Ovary (tissue), 9 donors: ENCODE measurements around the gene SVBP. TPM values are rescaled to one million over a fixed set of nuclear protein-coding genes. Genes with fewer than 3 reads are reported as not detected.

Experiments used
- DNase-seq, 5 donors: peaks; one replicate each; pipeline ENCODE4 v3.0.0-alpha.2; 2019 to 2020
- H3K27ac ChIP-seq, 2 donors: fragments of 200-600 bp; one replicate each; pipeline versions ENCODE4 v1.5.1 to v1.8.0; 2019 to 2022
- H3K27me3 ChIP-seq: fragments of 200-600 bp; one replicate; pipeline ENCODE4 v1.8.0; 2022
- H3K36me3 ChIP-seq: fragments of 200-600 bp; sonication (generic); one replicate; pipeline ENCODE4 v1.5.1; 2019
- H3K4me1 ChIP-seq: one replicate; pipeline ENCODE4 v1.8.1; 2013; ENCODE audit warnings: mild to moderate bottlenecking, moderate library complexity; ENCODE audit not compliant: insufficient read depth
- H3K4me3 ChIP-seq: fragments of 200-600 bp; sonication (generic); one replicate; pipeline ENCODE4 v1.5.1; 2017
- H3K9me3 ChIP-seq, 2 donors: fragments of 200-600 bp in 1 of 2; sonication (generic) in 1 of 2; one replicate each; pipeline versions ENCODE4 v1.5.1 to v1.8.1; 2013 to 2019; ENCODE audit warnings: mild to moderate bottlenecking in 1 of 2, moderate library complexity in 1 of 2
- EP300 ChIP-seq: sonication (generic); formaldehyde crosslinking; IDR thresholded peaks from one replicate; pipeline ENCODE4 v1.6.1; 2017; ENCODE audit warnings: antibody characterized with exemption
- POLR2A ChIP-seq: fragments of 450-650 bp; IDR thresholded peaks from one replicate; pipeline ENCODE4 v1.6.1; 2017; ENCODE audit warnings: antibody characterized with exemption, mild to moderate bottlenecking, moderate library complexity
- WGBS, 3 donors: extraction: QIAGEN DNeasy Blood & Tissue Kit in 1 of 3; methylation state at CpG; one replicate each; pipeline versions ENCODE4 v1.1.5 to v1.1.7; 2013 to 2017; 5-methylcytosine and 5-hydroxymethylcytosine counted together
- intact Hi-C, 4 donors: fragments of 100-400 bp; cut with DNase I; formaldehyde crosslinking; loops; one replicate each; pipeline versions ENCODE4 v1.11.0 to v1.15.1; 2022 to 2023
- polyA plus RNA-seq, 2 donors: library from polyadenylated mRNA; stranded (reverse); fragments of 200-250 nt in 1 of 2; fragments of 350-450 nt in 1 of 2; fragmentation: Illumina TruSeq in 1 of 2; extraction: RNeasy Lipid Tissue Mini Kit (QIAGEN cat#74804) in 1 of 2; gene quantifications; one replicate each; pipeline ENCODE4 v1.2.3, GENCODE V29; 2013 to 2014
- total RNA-seq, 7 donors: library from RNA; depleted of rRNA in 2 of 7; stranded (reverse); fragments of >200 nt in 2 of 7; fragmentation: NEBNext Ultra II Directional in 3 of 7; extraction: Animal tissue kit (Norgen Biotek cat#: 25700) in 3 of 7; gene quantifications; one replicate each; pipeline versions ENCODE4 v1.1.0 to v1.2.4, GENCODE V29; 2016 to 2023
- TF ChIP-seq, protein P1 (sequence below), 3 donors: fragments of 450-650 bp in 2 of 3; fragments of 200-600 bp in 1 of 3; IDR thresholded peaks; one replicate each; pipeline versions ENCODE4 v1.5.1 to v1.8.0; 2016 to 2022; ENCODE audit warnings: antibody characterized with exemption in 3 of 3, mild to moderate bottlenecking in 1 of 3
- donor health status: DM: no; HTN: no; CAD: no; lungs with moderate emphysema.
- donor health status: DM: no; HTN: no; CAD: no.
- donor health status: Bipolar disorder and iron deficiency.
- donor health status: DM: yes; HTN: yes; CAD: no.
- donor health status: DM: no; HTN: no; CAD: no.
- donor health status: DM: yes; HTN: yes; CAD: no.

SVBP gene
- total and polyA plus RNA-seq, 9 donors, result 20.8 to 56.6 (median 39.6) TPM

DNA sequence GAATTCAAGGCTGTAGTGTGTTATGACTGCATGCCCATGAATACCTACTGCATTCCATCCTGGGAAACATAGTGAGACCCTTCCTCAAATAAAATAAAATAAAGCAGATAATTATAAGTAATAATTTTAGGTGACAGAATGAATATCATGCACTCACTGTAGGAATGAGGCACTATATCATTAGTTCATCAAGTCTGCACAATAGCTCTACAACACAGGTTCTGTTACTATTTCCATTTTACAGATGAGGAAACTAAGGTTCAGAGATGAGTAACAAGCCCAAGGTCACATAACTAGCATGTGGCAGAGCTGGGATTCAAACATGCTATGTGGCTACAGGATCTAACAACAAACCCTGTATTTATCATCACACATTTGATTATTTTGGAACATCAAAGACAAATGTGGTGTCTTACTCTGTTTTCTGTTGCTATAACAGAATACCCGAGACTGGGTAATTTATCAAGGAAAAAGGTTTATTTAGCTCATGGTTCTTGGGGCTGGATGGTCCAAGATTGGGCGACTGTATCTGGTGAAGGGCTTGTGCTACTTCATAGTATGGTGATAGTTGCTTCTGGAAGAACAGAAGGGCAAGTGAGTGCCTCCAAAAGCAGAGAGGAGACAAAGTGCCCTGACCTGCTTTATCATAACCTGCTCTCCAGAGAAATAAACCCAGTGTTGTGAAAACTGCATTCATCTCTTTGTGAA is 24.4 kb upstream of the SVBP start:
- intact Hi-C loops, result no loop called here
- H3K4me3 ChIP-seq, result no peak overlapping the region
- H3K4me1 ChIP-seq, result peaks cover 3% of the 10 kb centered on the region
- H3K27ac ChIP-seq, result no peak overlapping the region
- H3K27me3 ChIP-seq, result no peaks in the 10 kb centered on the region
- no peak for DNase-seq
- WGBS, 3 donors, result 63 to 90% (median 85%) methylated on average over 2 of the region's 2 CpGs
- no peaks in the 10 kb centered on the region for H3K9me3 ChIP-seq
- H3K36me3 ChIP-seq, result no peaks in the 10 kb centered on the region
- TF ChIP-seq POLR2A, result no peak

DNA sequence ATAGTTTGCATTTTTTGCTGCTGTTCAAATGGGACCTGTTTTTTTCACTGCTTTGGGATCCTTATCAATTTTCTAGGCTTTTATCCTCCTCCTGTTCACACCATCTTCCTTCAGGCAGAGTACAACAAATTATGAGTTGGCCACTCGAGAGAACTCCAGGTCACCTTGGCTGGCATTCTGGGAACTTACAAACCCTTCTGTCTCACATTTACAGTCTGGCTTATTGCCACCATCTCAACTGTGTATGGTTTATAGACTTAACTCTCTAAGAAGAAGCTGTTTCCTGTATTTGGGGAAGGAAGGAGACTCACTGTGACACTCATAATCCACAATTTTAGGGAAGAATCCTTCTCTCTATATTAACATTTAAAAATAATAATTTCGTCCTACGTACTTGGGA is 23.8 kb upstream of the SVBP start:
- Histone ChIP-seq H3K27me3 (no peaks in the 10 kb centered on the region), H3K9me3 (no peaks in the 10 kb centered on the region), H3K36me3 (no peaks in the 10 kb centered on the region), H3K27ac (no peak overlapping the region), H3K4me3 (no peak overlapping the region), H3K4me1 (peaks cover 3% of the 10 kb centered on the region)
- DNase-seq, result no peak
- 82 to 91% (median 87%) methylated on average over 3 of the region's 3 CpGs for WGBS, 3 donors
- TF ChIP-seq, protein P1, sequence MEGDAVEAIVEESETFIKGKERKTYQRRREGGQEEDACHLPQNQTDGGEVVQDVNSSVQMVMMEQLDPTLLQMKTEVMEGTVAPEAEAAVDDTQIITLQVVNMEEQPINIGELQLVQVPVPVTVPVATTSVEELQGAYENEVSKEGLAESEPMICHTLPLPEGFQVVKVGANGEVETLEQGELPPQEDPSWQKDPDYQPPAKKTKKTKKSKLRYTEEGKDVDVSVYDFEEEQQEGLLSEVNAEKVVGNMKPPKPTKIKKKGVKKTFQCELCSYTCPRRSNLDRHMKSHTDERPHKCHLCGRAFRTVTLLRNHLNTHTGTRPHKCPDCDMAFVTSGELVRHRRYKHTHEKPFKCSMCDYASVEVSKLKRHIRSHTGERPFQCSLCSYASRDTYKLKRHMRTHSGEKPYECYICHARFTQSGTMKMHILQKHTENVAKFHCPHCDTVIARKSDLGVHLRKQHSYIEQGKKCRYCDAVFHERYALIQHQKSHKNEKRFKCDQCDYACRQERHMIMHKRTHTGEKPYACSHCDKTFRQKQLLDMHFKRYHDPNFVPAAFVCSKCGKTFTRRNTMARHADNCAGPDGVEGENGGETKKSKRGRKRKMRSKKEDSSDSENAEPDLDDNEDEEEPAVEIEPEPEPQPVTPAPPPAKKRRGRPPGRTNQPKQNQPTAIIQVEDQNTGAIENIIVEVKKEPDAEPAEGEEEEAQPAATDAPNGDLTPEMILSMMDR (IDR thresholded peaks at IDR 0.05), result no peak
- TF ChIP-seq EP300 (no peak), POLR2A (no peak)
- intact Hi-C loops, result no loop called here

DNA sequence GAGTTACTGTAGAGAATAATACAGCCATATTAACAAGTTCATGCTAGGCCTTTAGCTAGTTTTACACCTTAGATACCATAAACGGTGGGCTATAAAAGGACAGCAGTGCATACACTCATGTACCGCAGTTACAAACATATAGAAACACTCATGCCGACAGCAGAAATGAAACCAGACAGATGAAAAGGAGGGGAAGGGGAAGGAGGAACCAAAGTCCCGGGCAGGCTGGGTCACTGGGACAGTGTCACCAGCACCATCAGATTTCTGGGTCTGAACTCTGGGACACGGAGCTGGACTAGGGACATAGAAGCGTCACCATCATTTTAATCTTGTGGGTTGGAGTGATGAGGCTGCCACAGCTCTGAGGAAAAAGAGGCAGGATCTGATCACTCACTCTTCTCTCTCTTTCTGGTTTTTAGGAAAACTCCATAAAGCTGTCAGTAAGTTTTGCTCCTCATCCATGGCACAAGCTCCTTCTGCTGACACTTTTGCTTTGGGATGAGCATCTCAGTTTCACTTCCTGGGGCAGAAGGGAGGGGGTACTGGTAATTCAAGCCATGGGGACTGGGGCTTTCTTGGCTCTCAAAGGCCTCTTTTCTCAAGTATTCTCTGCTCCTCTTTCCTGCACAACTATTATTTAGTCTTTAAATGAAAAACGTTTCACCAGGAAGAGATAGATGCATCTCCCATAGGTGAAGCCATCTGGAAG is 21.4 kb upstream of the SVBP start:
- Histone ChIP-seq H3K36me3 (no peaks in the 10 kb centered on the region), H3K27ac (no peak overlapping the region), H3K4me1 (no peaks in the 10 kb centered on the region), H3K27me3 (no peaks in the 10 kb centered on the region), H3K9me3 (no peaks in the 10 kb centered on the region), H3K4me3 (no peak overlapping the region)
- TF ChIP-seq POLR2A (no peak), EP300 (no peak)
- TF ChIP-seq, protein P1 (IDR thresholded peaks at IDR 0.05), result no peak
- 82 to 86% (median 85%) methylated on average over 7 of the region's 7 CpGs for WGBS, 3 donors
- DNase-seq, result no peak
- intact Hi-C loops, result no loop called here

DNA sequence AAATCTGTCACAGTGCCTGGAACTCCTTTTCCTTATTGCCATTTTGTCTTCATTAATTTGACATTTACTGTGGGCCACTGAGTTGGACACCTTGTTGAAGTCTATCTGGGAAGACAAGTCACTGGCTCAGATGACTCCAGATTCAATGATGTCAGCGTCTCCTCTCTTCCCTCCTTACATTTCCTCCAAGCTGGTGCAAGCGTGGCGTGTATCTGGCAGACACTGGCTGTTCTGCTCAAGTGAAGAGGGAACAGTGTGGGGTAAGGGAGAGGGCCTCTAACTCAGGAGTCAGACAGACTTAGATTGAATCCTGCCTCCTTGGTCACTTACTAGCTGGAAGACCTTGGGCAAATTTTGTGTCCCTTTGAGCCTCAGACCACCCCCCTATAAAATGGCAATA is 20.5 kb upstream of the SVBP start:
- Histone ChIP-seq H3K4me3 (no peak overlapping the region), H3K9me3 (no peaks in the 10 kb centered on the region), H3K27ac (no peak overlapping the region), H3K4me1 (no peaks in the 10 kb centered on the region), H3K27me3 (no peaks in the 10 kb centered on the region), H3K36me3 (no peaks in the 10 kb centered on the region)
- intact Hi-C loops, result no loop called here
- no peak for DNase-seq
- TF ChIP-seq, protein P1 (IDR thresholded peaks at IDR 0.05), result no peak
- TF ChIP-seq EP300, result no peak
- TF ChIP-seq POLR2A, result no peak
- WGBS, 3 donors, result 58 to 65% (median 63%) methylated on average over 3 of the region's 3 CpGs

DNA sequence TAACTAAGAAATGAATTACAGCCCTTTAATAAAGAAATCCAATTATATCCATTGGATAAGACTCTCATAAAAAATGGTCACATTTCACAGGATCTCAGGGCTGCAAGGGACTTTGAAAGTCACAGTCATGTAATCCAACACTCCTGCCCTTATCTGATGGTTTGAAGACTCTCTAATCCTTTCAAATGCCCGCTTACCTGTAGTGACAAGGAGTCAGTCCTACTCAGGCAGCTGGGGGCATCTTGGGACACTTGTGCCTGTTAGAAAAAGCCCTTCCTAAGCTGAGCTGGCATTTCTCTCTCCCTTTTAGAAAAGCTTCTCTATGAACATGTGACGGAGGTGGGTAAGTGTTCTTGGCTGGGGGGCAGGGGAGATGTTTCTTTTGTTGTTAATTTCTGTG is 18.2 kb upstream of the SVBP start:
- TF ChIP-seq, protein P1 (IDR thresholded peaks at IDR 0.05), result no peak
- TF ChIP-seq EP300 (no peak), POLR2A (no peak)
- H3K27ac ChIP-seq, result no peak overlapping the region
- H3K4me1 ChIP-seq, result no peaks in the 10 kb centered on the region
- no peaks in the 10 kb centered on the region for H3K27me3 ChIP-seq
- no peaks in the 10 kb centered on the region for H3K9me3 ChIP-seq
- WGBS, 3 donors, result 84 to 97% (median 96%) methylated on average over 2 of the region's 2 CpGs
- no peak overlapping the region for H3K4me3 ChIP-seq
- H3K36me3 ChIP-seq, result no peaks in the 10 kb centered on the region
- intact Hi-C loops, result no loop called here
- no peak for DNase-seq
